ENCODE data around the gene ZNF184.

The ZNF184 gene

GRCh38 chr6:27442932-27443331 lies 30.0 kb downstream of the ZNF184 start:
- DNase-seq (ENCODE audit: extremely low read depth, low read depth), result no peak
- no peak for TF ChIP-seq CTCF (IDR thresholded peaks at IDR 0.05; ENCODE audit: low read depth, low read length, missing control alignments)
- no peak overlapping the region for H3K4me3 ChIP-seq (replicated peaks; ENCODE audit: low read depth, low read length)

- TF ChIP-seq CTCF (IDR thresholded peaks at IDR 0.05; ENCODE audit: low read depth, low read length, missing control alignments), result no peak
- DNase-seq (ENCODE audit: extremely low read depth, low read depth), result no peak
- no peak overlapping the region for H3K4me3 ChIP-seq (replicated peaks; ENCODE audit: low read depth, low read length)
Measured at GRCh38 chr6:27441001-27441400, 31.9 kb downstream of the ZNF184 start.

- no peak for DNase-seq (ENCODE audit: extremely low read depth, low read depth)
- no peak for TF ChIP-seq CTCF (IDR thresholded peaks at IDR 0.05; ENCODE audit: low read depth, low read length, missing control alignments)
- no peak overlapping the region for H3K4me3 ChIP-seq (replicated peaks; ENCODE audit: low read depth, low read length)
Measured at GRCh38 chr6:27439371-27439770, 33.5 kb downstream of the ZNF184 start.

GRCh38 chr6:27433714-27434113 lies 39.2 kb downstream of the ZNF184 start:
- TF ChIP-seq CTCF (IDR thresholded peaks at IDR 0.05; ENCODE audit: low read depth, low read length, missing control alignments), result no peak
- H3K4me3 ChIP-seq (replicated peaks; ENCODE audit: low read depth, low read length), result no peak overlapping the region
- no peak for DNase-seq (ENCODE audit: extremely low read depth, low read depth)

- H3K4me3 ChIP-seq (replicated peaks; ENCODE audit: low read depth, low read length), result no peak overlapping the region
- no peak for DNase-seq (ENCODE audit: extremely low read depth, low read depth)
- no peak for TF ChIP-seq CTCF (IDR thresholded peaks at IDR 0.05; ENCODE audit: low read depth, low read length, missing control alignments)
Measured at GRCh38 chr6:27428966-27429365, 43.9 kb downstream of the ZNF184 start.

GRCh38 chr6:27428502-27428901 lies 44.4 kb downstream of the ZNF184 start:
- no peak for DNase-seq (ENCODE audit: extremely low read depth, low read depth)

More at GRCh38 chr6:27428502-27428901, 44.4 kb downstream of the ZNF184 start:
- TF ChIP-seq CTCF (IDR thresholded peaks at IDR 0.05; ENCODE audit: low read depth, low read length, missing control alignments), result no peak
- H3K4me3 ChIP-seq (replicated peaks; ENCODE audit: low read depth, low read length), result no peak overlapping the region
